ENCODE data around the gene JAG2. TPM values are rescaled to one million over a fixed set of nuclear protein-coding genes. Genes with fewer than 3 reads are reported as not detected.

JAG2 gene
- total and polyA plus RNA-seq, 2 of the 13 experiments (the other 11 are each of a cell fraction or from before 2014, with no cell fraction given) = 0.04 to 0.16 TPM

DNA sequence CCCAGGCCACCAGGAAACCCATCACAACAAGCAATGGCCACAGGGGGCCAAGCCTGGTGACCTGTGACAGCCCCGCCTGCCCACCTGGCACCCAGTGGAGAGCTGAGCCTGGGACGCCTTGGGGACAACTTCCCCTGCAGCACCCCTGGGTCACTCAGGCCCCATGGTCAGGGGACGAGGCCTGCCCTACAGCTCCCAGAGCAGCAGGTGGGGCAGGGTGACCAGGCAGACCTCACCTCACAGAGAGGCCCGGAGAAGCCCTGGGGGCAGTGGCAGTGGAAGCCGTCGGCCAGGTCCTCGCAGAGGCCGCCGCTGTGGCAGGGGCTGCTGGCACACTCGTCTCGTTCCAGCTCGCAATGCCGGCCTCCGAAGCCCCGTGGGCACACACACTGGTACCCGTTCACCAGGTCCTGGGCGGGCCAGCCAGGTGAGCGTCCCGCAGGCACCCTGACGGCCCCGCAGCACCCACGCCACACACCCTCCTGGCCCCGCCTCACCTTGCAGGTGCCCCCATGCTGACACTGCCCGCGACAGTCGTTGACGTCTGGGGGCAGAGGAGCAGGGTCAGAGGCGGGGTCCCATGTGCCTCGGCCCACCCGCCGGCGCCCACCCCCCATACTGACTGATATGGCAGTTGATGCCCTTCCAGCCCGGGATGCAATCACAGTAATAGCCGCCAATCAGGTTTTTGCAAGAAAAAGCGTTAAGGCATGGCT lies 18.1 kb downstream of the JAG2 start:
- Histone ChIP-seq H3K9me3 (ENCODE audit: low read length) (no peaks in the 10 kb centered on the region), H2AFZ (ENCODE audit: low read length) (no peak overlapping the region), H3K79me2 (ENCODE audit: insufficient read depth, low read length) (no peaks in the 10 kb centered on the region), H3K27ac (ENCODE audit: extremely low read length, insufficient read depth, low read length) (no peak overlapping the region), H3K9ac (ENCODE audit: insufficient read depth, low read depth, low read length) (no peak overlapping the region), H4K20me1 (ENCODE audit: insufficient read depth, low read length) (no peaks in the 10 kb centered on the region), H3K36me3 (replicated peaks in 1 of 2; ENCODE audit: control insufficient read depth in 1 of 2, insufficient read depth in 2 of 2, low read length in 2 of 2) (no peaks in the 10 kb centered on the region), H3K4me3 (replicated peaks in 1 of 3; ENCODE audit: insufficient read depth in 1 of 3, low read depth in 2 of 3, low read length in 3 of 3) (no peak overlapping the region), H3K27me3 (ENCODE audit: control insufficient read depth in 1 of 2, insufficient read depth in 2 of 2, low read length in 2 of 2) (peaks cover 27 to 56% of the 10 kb centered on the region in 2 experiments), H3K4me1 (ENCODE audit: insufficient read depth, low read length) (peaks cover 4% of the 10 kb centered on the region; the same call in 1 of the 2 replicates), H3K4me2 (ENCODE audit: low read depth, low read length) (no peak overlapping the region)
- ChIA-PET POLR2A (no interaction called here), CTCF (ENCODE audit: low intra/inter-chr PET ratio, low total read pairs) (no interaction called here)
- DNase-seq (ENCODE audit: low spot score) (no peak), FAIRE-seq (no peak), ATAC-seq (no peak)
- 3% methylated on average over 7 of the region's 35 CpGs for WGBS (ENCODE audit: low lambda C conversion rate)
- in situ Hi-C loops (cut with HindIII; ENCODE audit: extremely low pct_ligation_motif_present, low pct_unique_long_range_greater_than_20kb) (no loop called here), intact Hi-C loops (cut with micrococcal nuclease; ENCODE audit: unreplicated experiment) (no loop called here)
- no TSS peak for BruUV-seq (replicated peaks)
- TF ChIP-seq AGO1 (IDR thresholded peaks at IDR 0.05; ENCODE audit: low read depth, low read length, poor library complexity, severe bottlenecking) (no peak), SMAD9 (CRISPR knock-in tag; IDR thresholded peaks at IDR 0.05) (no peak), MYPOP (CRISPR knock-in tag; IDR thresholded peaks at IDR 0.05) (no peak), ZNF670 (CRISPR knock-in tag; IDR thresholded peaks at IDR 0.05; ENCODE audit: borderline replicate concordance) (no peak), PCBP1 (IDR thresholded peaks at IDR 0.05; ENCODE audit: borderline replicate concordance, low read depth, low read length) (no peak), ZNF556 (CRISPR knock-in tag; IDR thresholded peaks at IDR 0.05; ENCODE audit: borderline replicate concordance) (no peak), KLF15 (CRISPR knock-in tag; IDR thresholded peaks at IDR 0.05; ENCODE audit: borderline replicate concordance) (no peak), KLF9 (CRISPR knock-in tag; IDR thresholded peaks at IDR 0.05; ENCODE audit: low read depth) (no peak), MTF2 (CRISPR knock-in tag; IDR thresholded peaks at IDR 0.05; ENCODE audit: borderline replicate concordance) (no peak), KMT2B (CRISPR knock-in tag; IDR thresholded peaks at IDR 0.05) (no peak), ZNF772 (CRISPR knock-in tag; IDR thresholded peaks at IDR 0.05) (no peak), ZNF207 (IDR thresholded peaks at IDR 0.05; ENCODE audit: borderline replicate concordance) (no peak)
- TF ChIP-seq, protein P1, sequence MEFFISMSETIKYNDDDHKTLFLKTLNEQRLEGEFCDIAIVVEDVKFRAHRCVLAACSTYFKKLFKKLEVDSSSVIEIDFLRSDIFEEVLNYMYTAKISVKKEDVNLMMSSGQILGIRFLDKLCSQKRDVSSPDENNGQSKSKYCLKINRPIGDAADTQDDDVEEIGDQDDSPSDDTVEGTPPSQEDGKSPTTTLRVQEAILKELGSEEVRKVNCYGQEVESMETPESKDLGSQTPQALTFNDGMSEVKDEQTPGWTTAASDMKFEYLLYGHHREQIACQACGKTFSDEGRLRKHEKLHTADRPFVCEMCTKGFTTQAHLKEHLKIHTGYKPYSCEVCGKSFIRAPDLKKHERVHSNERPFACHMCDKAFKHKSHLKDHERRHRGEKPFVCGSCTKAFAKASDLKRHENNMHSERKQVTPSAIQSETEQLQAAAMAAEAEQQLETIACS (CRISPR knock-in tag; IDR thresholded peaks at IDR 0.05) = no peak
- TF ChIP-seq, protein P2, sequence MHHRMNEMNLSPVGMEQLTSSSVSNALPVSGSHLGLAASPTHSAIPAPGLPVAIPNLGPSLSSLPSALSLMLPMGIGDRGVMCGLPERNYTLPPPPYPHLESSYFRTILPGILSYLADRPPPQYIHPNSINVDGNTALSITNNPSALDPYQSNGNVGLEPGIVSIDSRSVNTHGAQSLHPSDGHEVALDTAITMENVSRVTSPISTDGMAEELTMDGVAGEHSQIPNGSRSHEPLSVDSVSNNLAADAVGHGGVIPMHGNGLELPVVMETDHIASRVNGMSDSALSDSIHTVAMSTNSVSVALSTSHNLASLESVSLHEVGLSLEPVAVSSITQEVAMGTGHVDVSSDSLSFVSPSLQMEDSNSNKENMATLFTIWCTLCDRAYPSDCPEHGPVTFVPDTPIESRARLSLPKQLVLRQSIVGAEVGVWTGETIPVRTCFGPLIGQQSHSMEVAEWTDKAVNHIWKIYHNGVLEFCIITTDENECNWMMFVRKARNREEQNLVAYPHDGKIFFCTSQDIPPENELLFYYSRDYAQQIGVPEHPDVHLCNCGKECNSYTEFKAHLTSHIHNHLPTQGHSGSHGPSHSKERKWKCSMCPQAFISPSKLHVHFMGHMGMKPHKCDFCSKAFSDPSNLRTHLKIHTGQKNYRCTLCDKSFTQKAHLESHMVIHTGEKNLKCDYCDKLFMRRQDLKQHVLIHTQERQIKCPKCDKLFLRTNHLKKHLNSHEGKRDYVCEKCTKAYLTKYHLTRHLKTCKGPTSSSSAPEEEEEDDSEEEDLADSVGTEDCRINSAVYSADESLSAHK (CRISPR knock-in tag; IDR thresholded peaks at IDR 0.05; ENCODE audit: borderline replicate concordance) = no peak
